Stimulated activated CD4-positive, alpha-beta T cell treated with anti-CD3 and anti-CD28 coated beads, Interleukin-2, amount 100 ng/mL, for 4 hours (primary cell): ENCODE measurements around the gene PLEKHH1.
"Not testable (repeated sequence)": the region's sequence is repeated elsewhere in the genome, so short reads cannot be mapped to it uniquely, and the experiment has no call there.

Experiments used
- DNase-seq: peaks from one replicate; pipeline ENCODE4 v3.0.0-alpha.2; 2020; ENCODE audit warnings: low read depth

PLEKHH1 gene

DNA sequence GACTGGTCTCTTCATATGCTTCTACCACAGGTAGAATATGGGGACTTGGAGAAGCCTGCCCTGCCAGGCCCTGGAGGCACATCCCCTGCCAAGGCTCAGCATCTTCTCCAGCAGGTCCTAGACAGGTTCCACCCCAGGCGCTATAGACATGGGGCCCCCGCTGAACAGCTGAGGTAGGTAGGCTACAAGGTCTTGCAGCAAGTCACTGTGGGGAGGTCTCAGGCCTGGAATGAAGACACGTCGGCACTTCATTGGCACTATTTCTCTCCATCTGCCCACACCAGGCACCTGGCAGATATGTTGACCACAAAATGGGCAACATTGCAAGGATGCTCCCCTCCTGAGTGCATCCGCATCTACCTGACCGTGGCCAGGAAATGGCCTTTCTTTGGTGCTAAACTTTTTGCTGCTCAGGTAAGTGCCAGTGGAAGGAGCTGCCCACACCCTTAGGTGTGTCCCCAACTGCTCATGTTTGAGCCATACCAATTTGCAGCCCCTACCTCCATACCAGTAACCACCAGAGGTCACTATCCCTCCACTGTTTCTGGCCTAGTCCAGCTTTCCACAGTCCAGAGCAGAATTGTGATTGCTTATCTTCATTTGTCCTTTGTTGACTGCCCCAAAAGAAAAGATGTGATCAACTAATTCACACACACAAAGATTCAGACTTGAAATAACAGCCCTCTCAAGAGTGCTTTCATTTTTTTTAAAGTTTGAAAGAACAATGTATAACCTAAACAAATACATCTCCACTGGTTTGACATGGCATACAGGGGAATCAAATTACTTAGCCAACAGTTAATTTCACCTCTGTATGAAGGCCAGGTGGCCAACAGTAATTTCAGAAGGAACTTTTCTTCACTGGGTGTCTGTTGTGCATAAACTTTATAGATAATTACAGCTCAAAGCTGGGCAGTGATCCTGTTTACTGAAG lies 50.9 kb downstream of the PLEKHH1 start:
- DNase-seq: peak; percentile 13

DNA sequence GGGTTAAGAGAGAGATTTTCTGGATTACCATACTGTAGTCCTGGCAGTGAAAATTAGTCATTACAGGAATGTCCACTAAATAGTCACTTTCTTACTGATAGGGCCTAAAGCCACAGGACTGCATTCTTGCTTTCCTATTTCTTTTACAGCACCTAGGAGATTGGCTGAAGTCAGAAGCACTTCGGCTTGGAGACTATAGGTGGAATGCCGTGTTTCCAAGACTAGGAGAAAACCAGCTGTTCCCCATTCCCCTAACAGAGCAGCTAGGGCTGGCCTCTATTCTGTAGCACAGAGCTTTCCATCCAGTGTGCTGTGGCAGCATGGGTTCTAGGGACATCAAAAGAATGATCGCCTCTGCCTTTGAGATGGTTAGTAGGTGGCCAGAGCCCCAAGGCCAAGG lies 51.9 kb downstream of the PLEKHH1 start:
- no peak for DNase-seq

DNA sequence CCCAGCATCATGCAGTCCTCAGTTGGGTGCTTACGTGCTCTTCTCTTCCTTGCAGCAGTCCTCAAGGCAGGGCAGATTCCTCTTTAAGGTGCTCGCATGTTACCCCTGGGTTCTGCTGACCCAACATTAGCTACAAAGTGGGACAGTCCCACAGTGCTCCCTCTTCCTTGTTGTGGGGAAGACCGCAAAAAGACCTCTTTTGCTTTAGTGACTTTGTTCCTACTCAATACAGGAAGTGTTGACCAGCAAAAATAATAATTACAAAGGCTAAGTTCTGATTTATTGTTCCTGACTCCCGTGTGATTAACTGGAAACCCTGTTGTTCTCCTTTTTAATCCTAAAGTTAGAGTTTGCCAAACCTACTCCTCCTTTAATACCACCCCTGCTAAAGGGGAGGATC lies 53.3 kb downstream of the PLEKHH1 start:
- no peak for DNase-seq

DNA sequence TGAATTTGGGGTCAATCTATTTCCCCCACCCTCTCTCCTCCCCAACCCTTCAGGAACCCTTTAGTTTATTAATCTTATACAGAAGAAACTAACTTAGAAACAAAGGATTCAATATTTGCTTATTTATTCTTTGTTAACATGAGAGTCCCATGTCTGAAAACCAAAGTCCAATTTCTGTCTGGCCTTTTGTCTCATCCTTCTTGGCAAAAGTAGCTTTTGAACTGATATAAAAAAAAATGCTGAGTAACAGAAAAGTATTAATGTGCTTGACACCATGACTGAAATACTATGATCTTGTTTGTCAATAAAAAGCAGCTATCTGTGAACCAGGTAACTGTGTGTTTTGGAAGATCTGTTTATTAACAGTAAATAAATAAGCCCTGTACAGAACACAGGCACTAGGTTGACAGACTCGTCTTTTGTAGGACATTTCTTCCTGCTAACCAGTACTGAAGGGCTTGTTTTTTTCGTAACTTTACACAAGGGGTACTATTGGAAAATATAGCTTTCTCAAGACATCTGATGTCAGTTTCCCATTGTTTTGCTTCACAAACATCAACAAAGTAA lies 56.2 kb downstream of the PLEKHH1 start:
- no peak for DNase-seq

DNA sequence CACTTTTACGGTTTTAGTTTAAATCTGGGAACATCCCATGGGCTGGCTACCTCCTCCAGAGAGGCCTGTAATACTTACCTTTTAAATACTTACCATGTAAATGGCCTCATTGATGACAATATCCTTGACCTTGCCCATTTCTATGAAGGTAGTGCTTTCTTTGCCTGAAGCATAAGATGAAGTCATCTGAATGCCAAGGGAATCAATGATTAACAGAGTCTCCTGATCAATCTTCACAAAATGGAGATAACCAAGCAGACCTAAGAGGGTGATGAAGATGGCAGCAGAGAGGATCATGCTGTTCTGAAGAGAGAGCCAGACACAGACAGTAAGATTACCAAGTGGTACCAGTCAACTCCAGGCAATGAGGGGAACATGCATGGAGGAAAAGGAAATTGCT lies 60.6 kb downstream of the PLEKHH1 start:
- not testable (repeated sequence) for DNase-seq

DNA sequence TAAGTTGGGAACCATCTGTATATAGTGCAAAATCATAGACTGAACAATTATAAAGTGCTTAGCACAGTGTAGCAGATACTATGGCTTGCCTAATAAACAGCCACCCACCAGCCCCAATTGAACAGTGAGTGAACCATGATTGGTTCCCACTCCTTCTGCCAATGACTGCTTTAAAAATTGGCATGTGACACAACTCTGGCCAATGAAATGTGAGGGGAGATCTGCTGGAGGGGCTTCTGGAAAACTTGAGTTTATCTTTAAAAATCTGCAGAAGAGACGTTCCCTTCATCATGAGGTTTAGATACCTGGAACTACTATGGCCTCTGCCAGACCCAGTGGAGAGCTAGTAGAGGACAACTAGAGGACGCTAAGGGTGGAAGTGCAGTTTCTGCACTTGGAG lies 62.3 kb downstream of the PLEKHH1 start:
- DNase-seq: no peak

DNA sequence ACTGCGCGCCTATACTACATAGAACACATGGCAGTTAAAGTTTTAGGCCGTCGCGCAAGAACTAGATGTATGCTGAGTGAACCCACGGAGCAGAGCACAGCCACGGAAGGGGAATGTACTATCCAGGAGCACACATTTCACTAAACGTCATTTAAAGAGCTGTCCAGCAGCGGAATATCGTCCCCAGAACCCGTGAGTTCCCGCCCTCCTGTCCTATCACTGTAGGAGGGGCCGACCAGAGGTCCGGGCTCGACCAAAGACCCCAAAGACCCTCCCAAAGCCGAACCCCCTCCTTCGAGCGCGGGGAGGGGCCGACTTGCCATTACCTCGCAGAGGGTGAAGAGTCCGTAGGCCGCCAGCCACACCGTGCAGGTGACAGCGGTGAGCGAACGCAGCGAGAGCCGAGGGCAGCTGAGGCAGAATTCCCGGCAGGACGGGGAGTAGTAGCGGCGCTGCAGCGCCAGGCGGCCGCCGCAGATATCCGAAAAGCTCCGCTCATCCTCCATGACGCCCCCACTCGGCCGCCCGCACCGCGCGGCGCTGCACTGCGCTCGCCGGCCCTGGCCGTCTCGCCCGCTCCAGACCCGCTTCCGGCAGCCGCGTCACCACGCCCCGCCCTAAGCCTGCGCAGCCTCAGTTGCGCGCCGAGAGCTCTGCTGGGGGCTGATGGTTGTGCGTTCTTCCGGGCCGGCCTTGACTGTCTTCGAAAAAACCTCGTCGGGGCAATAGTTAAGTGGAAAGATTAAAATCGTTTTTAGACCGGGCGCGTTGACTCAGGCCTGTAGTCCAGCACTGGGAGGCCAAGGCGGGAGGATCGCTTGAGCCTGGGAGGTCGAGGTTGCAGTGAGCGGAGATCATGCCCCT lies 66.8 kb downstream of the PLEKHH1 start, which contains the start of gene PIGH:
Gene PIGH, minus strand, starts transcription at position 571 of the 864 bp plus-strand sequence. Its CDS starts 65 bp downstream, at position 506.
- peak; percentile 88 for DNase-seq

DNA sequence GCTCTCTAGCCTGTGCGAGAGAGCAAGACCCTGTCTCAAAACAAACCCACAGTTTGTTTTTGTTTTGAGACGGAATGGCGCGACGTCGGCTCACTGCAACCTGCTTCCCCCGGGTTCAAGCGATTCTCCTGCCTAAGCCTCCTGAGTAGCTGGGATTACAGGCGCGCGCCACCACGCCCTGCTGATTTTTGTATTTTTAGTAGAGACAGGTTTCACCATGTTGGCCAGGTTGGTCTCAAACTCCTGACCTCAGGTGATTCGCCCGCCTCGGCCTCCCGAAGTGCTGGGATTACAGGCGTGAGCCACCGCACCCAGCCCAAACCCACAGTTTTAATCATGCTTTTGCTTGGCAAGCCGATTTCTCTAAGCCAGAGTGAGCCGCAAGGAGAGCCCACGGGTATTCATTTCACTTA lies 67.5 kb downstream of the PLEKHH1 start:
- DNase-seq: not testable (repeated sequence)

DNA sequence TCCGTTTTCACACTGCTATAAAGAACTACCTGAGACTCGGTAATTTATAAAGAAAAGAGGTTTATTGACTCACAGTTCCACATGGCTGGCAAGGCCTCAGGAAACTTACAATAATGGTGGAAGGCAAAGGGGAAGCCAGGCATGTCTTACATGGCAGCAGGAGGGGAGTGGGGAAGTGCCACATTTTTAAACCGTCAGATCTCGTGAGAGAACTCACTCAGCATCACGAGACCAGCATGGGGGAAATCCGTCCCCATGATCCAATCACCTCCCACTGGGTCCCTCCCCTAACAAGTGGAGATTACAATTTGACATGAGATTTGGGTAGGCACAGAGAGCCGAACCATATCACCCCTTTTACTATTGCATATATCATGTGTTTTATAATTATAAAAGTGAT lies 69.0 kb downstream of the PLEKHH1 start:
- no peak for DNase-seq

DNA sequence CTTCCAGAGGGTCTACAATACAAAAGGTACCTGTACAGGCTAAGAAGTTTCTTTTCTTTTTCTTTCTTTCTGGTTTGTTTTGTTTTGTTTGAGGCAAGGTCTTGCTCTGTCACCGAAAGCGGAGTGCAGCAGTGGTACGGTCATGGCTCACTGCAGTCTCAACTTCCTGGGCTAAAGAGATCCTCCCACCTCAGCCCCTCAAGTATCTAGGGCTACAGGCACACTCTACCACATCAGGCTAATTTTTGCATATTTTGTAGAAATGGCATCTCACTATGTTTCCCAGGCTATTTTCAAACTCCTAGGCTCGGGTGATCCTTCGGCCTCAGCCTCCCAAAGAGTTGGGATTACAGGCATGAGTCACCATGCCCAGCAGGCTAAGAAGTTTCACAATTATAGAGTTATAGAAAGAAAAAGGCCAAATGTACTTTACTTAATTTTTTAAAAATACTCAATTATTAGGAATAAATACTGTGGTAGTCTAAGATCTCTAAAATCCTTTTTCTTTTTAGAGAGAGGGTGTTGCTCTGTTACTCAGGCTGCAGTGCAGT lies 70.0 kb downstream of the PLEKHH1 start:
- DNase-seq: no peak

DNA sequence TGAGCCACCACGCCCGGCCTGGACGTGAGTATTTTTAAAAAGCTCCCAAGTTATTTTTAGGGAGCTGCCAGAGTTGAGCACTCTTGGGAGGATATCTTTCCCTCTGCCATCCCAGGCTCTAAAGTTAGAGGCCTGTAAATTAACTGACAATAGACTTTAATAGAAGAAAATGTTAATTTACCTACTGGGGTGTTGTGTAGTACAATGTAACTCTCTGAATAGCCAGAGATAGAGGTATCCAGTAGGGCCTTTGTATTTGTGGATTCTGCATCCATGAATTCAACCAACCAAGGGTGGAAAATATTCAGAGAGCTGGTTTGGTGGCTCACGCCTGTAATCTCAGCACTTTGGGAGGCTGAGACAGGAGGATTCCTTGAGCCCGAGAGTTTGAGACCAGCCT lies 74.6 kb downstream of the PLEKHH1 start:
- DNase-seq: no peak

DNA sequence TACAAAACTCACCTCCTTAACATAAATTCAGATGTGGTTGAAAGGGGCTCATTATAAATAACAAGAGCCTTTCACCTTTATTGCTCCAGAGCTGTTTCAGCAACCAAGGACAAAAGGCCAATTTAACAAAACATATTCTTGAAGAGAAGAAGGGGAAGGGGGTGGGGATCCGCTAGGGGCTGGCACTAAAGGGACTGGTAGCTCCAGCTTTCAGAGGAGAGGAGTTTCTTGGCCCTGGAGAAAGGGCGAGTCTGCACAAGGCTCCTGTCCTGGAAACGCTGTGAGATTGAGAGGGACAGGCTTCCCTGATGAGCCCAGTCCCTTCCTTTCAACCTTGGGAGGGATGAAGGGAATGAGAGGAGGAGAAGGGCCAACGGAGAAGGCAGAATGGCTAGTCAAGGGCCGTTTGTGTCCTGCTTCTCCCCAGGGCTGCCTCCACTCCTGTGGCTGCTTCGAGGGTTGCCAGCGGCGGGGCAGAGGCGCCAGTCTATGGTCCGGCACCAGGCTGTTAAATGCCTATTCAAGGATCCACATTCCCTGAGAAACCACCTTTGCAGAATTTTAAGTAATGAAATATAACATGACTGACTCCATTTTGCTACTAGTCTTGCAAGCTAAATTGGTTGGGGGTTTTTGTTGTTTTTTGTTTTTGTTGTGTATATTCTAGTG lies 76.7 kb downstream of the PLEKHH1 start:
- DNase-seq: no peak

DNA sequence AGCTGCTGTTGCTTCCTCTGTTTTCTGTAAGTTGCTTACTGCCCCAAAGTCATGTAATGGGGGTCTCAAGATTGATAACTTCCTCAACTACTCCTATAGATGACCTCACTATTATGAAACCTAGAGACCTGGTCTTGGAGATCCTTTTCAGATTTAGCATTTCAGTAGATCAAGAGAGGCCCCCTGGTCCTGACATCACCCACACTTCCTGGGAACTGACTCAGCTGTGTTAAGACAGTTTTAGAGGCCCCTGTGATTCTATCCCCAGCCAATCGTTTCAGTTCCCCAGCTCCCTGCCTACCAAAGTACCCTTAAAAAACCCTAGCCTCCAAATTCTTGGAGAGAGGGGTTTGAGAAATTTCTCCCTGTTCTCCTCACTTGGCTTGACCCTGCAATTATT lies 77.4 kb downstream of the PLEKHH1 start:
- DNase-seq: no peak

DNA sequence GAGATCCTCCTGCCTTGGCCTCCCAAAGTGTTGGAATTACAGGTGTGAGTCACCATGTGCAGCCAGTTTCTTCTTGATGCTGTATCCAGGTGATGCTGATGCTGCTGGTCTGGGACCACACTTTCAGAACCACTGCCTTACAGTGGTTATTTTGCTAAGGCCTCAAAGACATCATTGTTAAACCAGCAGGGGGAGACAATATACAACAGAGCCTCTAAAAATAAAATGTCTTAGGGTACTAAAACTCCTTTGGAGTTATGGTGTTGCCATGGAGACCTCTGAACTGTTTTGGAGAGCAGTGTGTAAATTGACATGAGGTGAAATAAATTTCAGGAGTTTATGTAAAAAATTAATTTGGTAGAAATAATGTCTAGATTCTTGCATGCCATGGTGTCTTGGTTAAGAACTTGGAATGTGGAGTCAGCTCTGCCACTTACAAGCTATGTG lies 85.5 kb downstream of the PLEKHH1 start:
- no peak for DNase-seq

DNA sequence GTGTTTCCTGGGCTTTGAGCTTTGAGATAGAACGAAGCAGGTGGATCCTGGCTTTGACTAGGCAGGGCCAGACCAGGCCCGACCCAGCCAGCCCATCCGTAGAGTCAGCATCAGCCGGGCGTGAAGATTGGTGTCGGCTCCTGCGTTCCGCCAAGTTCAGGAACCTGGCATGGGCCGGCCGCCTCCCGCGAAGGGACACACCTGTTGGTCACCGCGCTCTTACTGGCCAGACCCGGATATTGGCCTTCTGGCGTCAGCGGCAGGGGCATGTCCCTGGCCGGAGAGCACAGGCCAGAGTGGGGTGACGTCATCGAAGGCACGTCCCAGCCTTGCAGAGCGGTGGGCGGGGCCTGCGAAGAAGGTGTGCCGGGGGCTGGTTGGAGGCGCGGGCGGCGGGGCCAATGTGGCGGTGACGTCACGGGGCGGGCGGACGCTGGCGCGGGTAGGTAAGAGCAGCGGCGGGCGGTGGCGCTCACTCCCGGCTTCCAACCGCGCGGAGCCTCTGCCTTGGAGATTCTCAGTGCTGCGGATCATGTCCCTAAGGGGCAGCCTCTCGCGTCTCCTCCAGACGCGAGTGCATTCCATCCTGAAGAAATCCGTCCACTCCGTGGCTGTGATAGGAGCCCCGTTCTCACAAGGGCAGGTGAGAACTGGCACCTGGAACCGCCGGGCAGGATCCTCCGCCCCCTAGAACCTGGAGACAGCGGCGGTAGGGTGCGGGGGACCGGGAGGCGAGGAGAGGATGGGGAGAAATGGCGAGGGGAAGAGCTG lies 86.5 kb downstream of the PLEKHH1 start, which contains the start of gene ARG2:
Gene ARG2, plus strand, starts transcription at position 475 of the 771 bp plus-strand sequence. Its CDS starts 58 bp downstream, at position 533.
- DNase-seq: peak; percentile 95

DNA sequence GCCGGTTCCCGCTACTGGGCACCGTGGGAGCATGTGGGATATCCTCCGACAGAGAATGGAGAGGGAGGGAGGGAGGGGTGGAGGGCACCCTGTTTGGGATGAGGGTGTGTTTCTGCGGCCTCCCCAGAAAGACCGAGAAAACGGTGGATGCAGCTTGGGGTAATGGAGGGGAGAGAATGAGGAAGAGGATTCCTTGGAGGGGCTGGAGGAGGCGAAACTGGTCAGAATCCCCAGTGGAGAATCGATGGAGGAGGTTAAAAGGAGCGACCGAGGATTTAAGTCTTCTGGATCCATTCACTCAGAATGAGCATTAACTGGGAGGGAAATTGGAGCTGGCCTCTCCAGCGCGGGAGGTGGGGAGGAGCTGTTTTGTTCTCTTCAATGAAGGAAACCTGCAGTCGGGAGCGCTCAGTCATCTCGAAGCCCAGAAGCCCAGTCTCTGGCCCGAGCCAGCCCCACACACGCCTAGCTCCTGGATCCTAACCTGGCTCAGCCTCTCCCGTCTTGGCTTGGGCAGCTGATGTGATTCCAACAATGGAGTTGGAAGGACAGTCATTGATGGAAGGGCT lies 87.2 kb downstream of the PLEKHH1 start:
- DNase-seq: no peak

DNA sequence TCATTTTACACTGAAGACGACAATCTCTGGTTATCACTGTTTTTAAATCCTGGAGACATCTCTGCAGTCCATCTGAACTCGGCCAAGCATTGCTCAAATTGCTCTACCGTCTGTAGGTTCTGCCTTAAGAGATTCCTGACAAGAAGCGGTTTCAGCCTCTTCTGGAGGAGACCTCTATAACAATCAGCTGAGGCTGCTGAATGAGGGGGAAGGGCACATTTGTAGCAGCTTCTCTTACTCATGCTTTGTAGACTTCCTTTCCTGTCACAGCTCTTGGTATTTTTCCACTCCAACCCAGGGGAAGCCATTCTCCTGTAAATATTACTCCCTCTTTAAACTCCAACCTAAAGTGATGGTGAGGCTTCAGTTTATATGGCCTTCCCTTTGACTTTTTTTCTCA lies 89.6 kb downstream of the PLEKHH1 start:
- no peak for DNase-seq

DNA sequence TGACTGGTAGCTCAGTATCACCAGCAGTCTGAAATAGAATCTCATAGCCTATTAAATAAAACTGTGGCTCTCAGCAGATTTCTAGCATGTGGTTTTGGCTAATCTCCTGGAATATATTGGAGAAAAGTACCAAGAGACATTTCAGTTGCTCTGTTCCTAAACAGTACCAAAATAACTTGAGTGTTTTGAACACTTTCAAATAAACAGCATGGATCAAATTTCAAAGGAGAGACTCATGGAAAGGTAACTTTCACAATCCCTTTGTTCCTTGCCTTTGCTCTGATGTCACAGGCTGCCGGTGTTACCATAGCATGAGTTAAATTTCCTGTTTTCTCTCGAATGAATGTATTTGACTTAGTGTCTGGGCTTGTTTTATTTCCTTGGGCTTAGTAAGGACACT lies 90.0 kb downstream of the PLEKHH1 start:
- DNase-seq: no peak

DNA sequence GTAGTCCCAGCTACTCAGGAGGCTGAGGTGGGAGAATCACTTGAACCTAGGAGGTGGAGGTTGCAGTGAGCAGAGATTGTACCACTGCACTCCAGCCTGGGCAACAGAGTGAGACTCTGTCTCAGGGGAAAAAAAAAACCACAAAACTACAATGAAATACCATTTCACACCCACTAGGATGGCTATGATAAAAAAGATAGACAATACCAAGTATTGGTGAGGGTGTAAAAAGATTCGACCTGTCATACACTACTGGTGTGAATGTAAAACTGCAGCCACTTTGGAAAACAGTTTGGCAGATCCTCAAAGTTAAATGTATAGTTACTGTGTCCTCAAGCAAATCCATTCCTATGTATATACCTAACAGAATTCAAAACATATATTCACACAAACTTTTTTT lies 93.0 kb downstream of the PLEKHH1 start:
- not testable (repeated sequence) for DNase-seq

DNA sequence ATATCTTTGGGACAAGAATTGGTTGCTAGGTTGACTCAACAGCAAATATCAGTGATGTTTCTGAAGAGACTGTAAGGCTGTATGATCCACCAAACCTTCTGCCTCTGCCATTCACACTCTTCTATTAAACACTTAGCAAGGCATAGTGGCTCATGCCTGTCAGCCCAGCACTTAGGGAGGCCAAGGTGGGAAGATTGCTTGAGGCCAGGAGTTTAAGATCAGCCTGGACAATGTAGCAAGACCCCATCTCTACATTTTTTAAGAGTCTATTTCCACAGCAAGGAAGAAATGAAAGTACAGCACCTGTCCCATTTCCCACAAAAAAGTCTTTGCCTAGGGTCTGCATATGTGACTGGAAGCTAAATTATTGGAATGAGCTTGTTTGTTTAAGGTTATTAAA lies 94.4 kb downstream of the PLEKHH1 start:
- DNase-seq: no peak
